ENCODE measurements around the gene PPM1H. TPM values are rescaled to one million over a fixed set of nuclear protein-coding genes. Genes with fewer than 3 reads are reported as not detected.

The PPM1H gene
- total RNA-seq, 4 donors from 2014 or later = 0.83 to 3.0 (median 2.3) TPM

DNA sequence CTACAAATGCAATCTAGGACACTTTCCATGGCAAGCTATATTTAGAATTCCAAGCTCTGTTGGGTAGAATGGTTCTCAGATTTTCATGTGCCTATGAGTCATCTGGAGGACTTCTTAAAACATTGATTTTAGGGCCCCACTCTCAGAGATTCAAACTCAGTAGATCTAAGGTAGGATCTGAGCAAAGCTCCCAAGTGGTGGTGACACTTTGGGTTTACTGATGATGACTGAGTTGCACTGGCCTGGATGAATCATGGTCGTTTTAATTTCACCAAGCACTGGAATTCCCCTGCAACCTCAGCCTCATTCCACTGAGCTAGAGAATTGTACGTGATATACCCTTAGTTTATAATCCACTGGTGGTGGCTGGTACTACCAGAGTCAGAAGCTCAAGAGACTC is 86.5 kb downstream of the PPM1H start:
- Histone ChIP-seq H3K4me1 (peaks cover 0 to 8% (median 0%) of the 10 kb centered on the region in 4 donors), H3K27ac (replicated peaks in 1 of 4) (no peak overlapping the region), H3K36me3 (no peaks in the 10 kb centered on the region), H3K9me3 (no peaks in the 10 kb centered on the region), H3K4me3 (no peak overlapping the region), H3K27me3 (no peaks in the 10 kb centered on the region)
- no peak for TF ChIP-seq EP300 (IDR thresholded peaks at IDR 0.05)
- intact Hi-C loops (cut with DNase I) = no loop called here
- 55% methylated on average over 2 of the region's 2 CpGs for WGBS
- no peak for DNase-seq (ENCODE audit: extremely low spot score)

DNA sequence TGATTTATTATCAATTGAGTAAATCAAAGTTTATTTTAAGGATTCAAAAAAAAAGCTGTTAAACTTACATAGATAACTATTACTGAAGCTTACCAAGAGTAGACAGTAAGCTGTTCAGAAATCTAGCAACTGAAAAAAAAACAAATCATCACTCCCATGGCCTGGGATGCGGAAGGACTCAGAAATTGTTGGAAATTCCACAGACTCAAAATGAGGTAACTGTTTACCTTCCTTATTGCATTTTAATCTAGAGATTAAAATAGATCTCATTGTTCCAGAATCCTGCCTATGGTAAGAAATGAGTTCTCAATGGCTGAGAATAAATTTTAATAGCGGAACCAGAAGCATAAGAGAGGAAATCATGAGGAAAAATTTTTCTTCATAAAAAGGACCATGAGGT is 87.2 kb downstream of the PPM1H start:
- H3K4me3 ChIP-seq = no peak overlapping the region
- H3K27ac ChIP-seq (replicated peaks in 1 of 4) = no peak overlapping the region
- DNase-seq (ENCODE audit: extremely low spot score) = no peak
- 86% methylated on average over 2 of the region's 2 CpGs for WGBS
- H3K36me3 ChIP-seq = no peaks in the 10 kb centered on the region
- TF ChIP-seq EP300 (IDR thresholded peaks at IDR 0.05) (no peak), POLR2AphosphoS5 (IDR thresholded peaks at IDR 0.05) (no peak), POLR2A (IDR thresholded peaks at IDR 0.05; ENCODE audit: low read depth) (no peak)
- TF ChIP-seq, protein P1, sequence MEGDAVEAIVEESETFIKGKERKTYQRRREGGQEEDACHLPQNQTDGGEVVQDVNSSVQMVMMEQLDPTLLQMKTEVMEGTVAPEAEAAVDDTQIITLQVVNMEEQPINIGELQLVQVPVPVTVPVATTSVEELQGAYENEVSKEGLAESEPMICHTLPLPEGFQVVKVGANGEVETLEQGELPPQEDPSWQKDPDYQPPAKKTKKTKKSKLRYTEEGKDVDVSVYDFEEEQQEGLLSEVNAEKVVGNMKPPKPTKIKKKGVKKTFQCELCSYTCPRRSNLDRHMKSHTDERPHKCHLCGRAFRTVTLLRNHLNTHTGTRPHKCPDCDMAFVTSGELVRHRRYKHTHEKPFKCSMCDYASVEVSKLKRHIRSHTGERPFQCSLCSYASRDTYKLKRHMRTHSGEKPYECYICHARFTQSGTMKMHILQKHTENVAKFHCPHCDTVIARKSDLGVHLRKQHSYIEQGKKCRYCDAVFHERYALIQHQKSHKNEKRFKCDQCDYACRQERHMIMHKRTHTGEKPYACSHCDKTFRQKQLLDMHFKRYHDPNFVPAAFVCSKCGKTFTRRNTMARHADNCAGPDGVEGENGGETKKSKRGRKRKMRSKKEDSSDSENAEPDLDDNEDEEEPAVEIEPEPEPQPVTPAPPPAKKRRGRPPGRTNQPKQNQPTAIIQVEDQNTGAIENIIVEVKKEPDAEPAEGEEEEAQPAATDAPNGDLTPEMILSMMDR (IDR thresholded peaks at IDR 0.05) = no peak
- H3K9me3 ChIP-seq = no peaks in the 10 kb centered on the region
- no peaks in the 10 kb centered on the region for H3K27me3 ChIP-seq
- peaks cover 0 to 8% (median 0%) of the 10 kb centered on the region in 4 donors for H3K4me1 ChIP-seq
- intact Hi-C loops (cut with DNase I) = no loop called here

DNA sequence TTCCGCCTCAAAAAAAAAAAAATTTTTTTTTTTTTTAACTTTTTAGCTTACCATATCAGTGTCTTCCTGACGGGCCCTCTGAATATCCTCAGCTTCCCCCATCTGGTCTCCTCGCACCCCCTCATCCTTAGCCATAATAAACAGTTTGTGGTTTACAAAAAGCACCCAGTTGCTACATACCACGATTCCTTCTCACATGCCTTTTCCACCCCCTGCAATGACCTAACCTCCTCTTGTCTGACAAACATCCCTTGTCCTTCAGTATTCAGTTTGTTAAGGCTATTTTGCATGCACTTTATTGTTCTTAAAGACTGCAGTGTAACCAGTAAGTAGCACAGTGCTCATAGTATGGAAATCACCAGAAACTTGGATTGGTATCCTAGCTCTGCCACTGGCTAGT is 88.5 kb downstream of the PPM1H start:
- intact Hi-C loops (cut with DNase I) = no loop called here
- Histone ChIP-seq H3K9me3 (no peaks in the 10 kb centered on the region), H3K27me3 (no peaks in the 10 kb centered on the region), H3K36me3 (no peaks in the 10 kb centered on the region), H3K4me3 (no peak overlapping the region), H3K27ac (replicated peaks in 1 of 4) (no peak overlapping the region), H3K4me1 (peaks cover 0 to 8% (median 0%) of the 10 kb centered on the region in 4 donors)
- 54% methylated on average over 4 of the region's 4 CpGs for WGBS
- no peak for DNase-seq (ENCODE audit: extremely low spot score)
- TF ChIP-seq, protein P1 (IDR thresholded peaks at IDR 0.05) = no peak
- TF ChIP-seq POLR2AphosphoS5 (IDR thresholded peaks at IDR 0.05) (no peak), POLR2A (IDR thresholded peaks at IDR 0.05; ENCODE audit: low read depth) (no peak), EP300 (IDR thresholded peaks at IDR 0.05) (no peak)

DNA sequence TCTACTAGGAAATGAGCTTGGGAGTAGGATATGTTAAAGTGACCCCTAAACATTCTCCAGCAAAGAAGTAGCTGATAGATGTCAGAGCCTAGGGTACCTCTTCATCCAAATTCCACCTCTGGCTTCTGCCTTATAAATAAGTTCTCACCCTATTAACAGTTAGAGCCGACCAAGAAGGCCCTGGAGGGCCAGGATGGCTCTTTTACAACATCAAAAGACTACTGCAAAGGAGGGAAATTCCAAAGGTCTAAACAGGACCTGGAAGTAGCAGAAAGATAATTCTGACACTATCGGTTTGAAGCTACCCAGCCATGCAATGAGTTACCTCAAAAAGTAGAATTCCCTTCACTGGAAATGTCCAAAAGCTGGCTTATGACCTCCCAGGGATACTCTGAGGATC is 90.0 kb downstream of the PPM1H start:
- Histone ChIP-seq H3K4me3 (no peak overlapping the region), H3K36me3 (no peaks in the 10 kb centered on the region), H3K4me1 (peaks cover 0 to 8% (median 0%) of the 10 kb centered on the region in 4 donors), H3K27me3 (no peaks in the 10 kb centered on the region), H3K27ac (replicated peaks in 1 of 4) (no peak overlapping the region), H3K9me3 (no peaks in the 10 kb centered on the region)
- 67% methylated on average over 2 of the region's 2 CpGs for WGBS
- intact Hi-C loops (cut with DNase I) = no loop called here
- TF ChIP-seq EP300 (IDR thresholded peaks at IDR 0.05) (no peak), POLR2AphosphoS5 (IDR thresholded peaks at IDR 0.05) (no peak), POLR2A (IDR thresholded peaks at IDR 0.05; ENCODE audit: low read depth) (no peak)
- TF ChIP-seq, protein P1 (IDR thresholded peaks at IDR 0.05) = no peak
- DNase-seq (ENCODE audit: extremely low spot score) = no peak

DNA sequence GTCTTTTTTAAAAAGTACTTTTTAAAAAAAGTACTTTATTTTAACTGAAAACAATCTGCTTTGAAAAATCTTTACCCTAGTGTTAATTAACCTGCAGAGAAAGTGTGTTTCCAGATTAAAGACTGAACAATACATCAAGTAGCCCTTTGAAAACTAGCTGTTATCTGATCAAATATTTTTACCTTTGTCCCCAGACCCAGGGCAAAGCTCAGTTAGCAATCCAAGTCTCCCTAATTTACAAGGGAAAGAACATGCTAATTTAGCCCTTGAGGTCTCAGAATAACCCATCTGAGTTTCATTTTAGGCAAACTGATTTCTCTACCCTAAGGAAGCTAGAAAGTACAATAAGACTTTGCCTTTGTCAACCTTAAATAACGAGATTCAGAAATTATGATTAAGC is 91.2 kb downstream of the PPM1H start:
- Histone ChIP-seq H3K27ac (replicated peaks in 1 of 4) (no peak overlapping the region), H3K4me3 (no peak overlapping the region), H3K9me3 (no peaks in the 10 kb centered on the region), H3K4me1 (peaks cover 0 to 5% (median 0%) of the 10 kb centered on the region in 4 donors), H3K36me3 (no peaks in the 10 kb centered on the region), H3K27me3 (no peaks in the 10 kb centered on the region)
- TF ChIP-seq EP300 (IDR thresholded peaks at IDR 0.05) = no peak
- TF ChIP-seq POLR2AphosphoS5 (IDR thresholded peaks at IDR 0.05) = no peak
- TF ChIP-seq, protein P1 (IDR thresholded peaks at IDR 0.05) = no peak
- no peak for TF ChIP-seq POLR2A (IDR thresholded peaks at IDR 0.05; ENCODE audit: low read depth)
- 50% methylated on average over 1 of the region's 1 CpG for WGBS
- no peak for DNase-seq (ENCODE audit: extremely low spot score)
- intact Hi-C loops (cut with DNase I) = no loop called here
